Hindlimb muscle (tissue), 1 donor: ENCODE results near the gene SESN1. TPM values are rescaled to one million over a fixed set of nuclear protein-coding genes. Genes with fewer than 3 reads are reported as not detected.

Experiments used
- DNase-seq: peaks from one replicate; pipeline ENCODE4 v3.0.0-alpha.2; 2013
- polyA plus RNA-seq: library from polyadenylated mRNA; unstranded; fragments of 120-200 nt; gene quantifications from one replicate; pipeline ENCODE4 v1.2.1, GENCODE V29; 2013; ENCODE audit not compliant: insufficient read length

The SESN1 gene
- polyA plus RNA-seq, 1 donor: 56.5 TPM

DNA sequence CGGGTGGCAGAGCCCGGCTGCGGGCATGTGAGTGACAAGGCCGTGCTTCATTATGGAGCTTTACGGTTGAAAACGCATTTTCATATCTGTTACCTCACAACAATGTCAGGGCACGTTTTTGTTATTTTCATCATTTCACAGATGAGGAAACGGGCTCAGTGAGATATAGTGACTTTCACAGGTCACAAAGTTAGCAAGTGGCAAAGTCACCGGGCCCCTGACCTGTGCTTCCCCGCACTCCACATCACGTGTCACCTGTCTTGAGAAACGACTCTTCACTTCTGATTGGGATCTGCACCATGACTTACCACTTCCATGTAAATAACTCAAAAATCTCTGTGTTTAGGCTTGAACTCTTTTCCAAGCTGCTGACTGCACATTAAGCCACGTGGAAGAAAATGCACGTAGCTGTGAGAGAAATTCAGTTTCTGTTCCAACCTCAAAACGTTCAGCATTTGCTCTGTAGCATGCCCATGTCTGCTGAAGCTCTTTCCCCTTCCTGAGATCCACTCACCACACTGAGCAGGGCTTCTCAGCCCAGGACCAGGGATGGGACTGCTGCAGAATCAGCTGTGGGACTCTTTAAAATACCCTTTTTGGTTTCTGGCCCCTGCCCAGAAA lies 139.2 kb downstream of the SESN1 start:
- DNase-seq: no peak

DNA sequence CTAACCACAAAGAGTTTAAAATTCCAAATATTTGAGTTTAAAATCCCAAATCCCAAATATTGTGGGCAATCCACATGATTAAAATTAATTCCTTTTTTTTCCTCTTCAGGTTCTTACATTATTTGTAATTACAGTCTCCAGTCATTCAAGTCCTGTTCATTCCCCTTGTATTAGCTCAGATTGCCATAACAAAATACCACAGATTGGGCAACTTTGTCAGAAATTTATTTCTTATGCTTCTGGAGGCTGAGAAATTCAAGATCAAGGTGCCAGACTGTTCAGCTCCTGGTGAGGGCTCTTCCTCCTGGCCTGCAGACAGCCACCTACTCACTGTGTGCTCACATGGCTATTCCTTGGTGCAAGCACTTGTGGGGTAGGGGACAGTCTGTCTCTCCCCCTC lies 141.0 kb downstream of the SESN1 start:
- DNase-seq: no peak

DNA sequence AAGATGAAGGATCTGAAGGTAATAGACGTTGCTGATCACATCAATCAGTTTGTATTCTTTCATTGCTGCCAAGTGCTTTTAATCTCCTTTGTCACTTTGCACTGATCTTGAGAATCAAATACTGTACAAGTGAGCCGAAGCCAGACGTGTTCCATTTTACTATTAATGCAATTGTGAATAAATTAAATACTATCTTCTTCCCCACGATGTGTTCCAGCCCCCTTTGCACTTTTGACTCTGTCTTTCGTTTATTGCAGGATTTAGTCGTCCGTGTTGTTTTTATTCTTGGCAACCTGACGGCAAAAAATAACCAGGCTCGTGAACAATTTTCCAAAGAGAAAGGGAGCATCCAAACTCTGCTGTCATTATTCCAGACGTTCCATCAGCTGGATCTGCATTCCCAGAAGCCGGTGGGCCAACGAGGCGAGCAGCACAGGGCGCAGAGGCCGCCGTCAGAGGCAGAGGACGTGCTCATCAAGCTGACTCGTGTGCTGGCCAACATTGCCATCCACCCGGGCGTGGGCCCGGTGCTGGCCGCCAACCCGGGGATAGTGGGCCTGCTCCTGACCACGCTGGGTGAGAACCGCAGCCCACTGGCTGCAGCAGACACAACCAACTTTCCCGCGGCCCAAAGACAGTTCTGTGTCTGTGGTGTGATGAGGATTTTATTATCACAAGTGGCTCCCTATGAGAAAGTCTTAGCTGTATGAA lies 141.7 kb downstream of the SESN1 start:
- peak; percentile 79 for DNase-seq

GRCh38 chr6:108951351-108951953 lies 143.2 kb downstream of the SESN1 start:
- DNase-seq: no peak

DNA sequence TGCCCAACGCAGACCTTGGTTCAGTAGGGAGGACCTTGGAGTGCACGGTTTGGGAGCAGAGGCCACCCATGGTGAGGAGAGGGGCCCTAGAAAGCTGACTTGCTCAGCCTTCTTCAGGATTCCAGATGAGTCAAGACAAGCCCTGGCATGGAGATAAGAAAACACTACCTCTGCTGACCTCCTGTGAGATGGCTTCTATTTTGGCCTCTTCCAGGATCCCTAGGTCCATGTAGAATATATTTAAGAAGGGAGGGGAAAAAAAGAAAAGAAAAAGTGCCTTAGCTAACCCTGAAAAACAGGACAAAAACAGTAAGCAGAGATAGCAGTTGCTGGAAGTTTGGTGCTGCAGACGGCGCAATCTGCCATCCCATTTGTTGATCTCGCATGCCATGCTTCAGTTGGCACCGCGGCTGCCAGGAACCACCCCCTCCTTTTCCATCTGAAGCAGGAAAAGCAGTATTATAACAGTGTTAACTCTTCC lies 146.4 kb downstream of the SESN1 start:
- DNase-seq: no peak

DNA sequence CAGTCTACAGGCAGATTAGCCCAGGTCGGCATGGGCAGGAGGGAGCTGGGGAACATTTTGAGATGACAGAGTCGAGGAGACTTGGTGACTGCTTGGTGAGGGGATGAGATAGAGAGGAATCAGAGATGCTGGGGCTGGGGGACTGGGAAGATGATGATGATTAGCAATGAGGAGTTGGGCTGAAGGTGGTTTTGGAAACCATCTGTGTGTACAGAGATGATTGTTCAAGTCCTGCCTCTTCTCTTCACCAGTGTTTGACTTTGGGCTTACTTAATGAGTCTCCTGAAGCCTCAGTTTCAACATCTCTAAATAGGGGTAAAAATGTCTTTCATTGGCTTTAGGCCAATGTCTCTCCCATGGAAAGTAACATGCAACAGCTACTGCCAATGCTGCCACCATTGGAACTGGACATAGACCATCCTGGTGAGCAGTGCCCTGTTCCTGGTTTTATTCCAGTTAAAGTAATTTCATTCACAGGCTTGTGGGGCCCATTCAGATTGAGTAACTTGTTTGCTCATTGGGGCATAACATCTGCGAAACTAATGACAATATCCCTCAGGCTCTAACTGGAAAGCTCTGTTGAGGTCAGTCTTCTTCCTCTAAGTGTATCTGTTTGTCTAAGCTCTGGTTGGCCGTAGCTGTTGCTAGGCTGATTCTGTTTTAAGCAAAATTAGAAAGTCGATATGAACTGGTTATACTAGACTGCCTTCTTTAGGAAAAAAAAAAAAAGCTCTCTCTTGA lies 147.4 kb downstream of the SESN1 start:
- peak; percentile 69 for DNase-seq

DNA sequence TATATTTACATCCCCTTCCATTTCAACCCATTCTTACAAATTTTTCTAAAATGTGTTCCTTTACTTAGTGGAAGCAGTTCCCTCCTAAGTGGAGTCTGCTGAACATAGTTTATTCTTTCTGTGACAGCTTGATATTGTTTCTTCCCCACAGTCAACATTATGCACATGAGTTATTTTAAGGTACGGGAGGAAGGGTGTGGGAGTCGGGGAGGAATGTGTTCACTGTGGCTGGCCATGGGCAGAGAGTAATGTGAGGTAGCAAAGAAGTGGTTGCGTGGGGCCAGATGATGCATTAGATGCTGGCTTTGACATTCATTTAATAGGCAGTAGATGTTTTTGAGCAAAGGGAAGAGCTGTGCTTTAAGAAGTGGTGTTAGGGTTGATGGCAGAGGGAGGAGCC lies 148.0 kb downstream of the SESN1 start:
- DNase-seq: no peak

GRCh38 chr6:108945681-108946159 lies 148.9 kb downstream of the SESN1 start:
- peak; percentile 67 for DNase-seq

DNA sequence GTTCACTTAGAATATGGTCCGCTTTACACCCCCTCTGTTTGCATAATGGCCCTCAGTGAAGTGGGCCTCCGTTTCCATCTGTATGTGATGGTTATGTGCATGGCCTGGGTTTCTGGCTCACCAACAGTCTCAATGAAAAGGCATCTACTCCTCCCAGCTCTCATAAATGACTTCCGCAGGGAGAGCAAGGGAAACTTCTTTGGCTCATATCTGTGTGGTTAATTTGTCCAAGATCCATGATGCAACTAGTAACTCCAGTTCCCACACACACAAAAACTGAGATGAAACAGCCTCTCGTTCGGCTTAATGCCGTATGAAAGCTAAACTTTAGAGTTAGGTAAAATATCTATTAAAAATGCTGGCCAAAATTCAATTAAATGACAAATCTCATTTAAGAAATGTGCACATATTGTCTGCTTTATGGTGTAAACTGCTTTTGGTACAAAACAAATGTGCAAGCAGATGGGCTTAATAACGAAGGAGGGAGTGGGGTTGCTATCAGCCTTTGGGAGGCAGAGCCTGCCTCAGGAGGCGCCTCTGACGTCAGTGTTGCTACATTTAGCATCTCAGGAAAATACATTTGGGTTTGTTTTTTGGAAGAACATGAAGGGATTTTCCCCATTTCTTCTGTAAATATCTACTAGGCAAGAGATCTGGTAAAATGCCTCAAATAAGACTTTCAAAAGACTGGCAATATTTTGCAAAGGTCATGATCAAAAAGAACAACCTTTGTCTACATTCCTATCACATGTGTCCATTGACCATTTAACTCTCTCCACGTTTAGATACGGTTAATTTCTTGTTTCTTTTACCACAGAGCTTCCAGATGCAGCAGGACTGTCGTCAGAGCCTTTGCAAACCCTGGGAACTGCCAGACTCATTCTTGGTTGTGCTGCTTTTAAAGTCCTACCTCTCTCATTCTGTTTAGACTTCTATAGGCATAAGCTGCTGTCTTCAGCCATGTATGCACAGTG lies 149.7 kb downstream of the SESN1 start:
- peak; percentile 82 for DNase-seq

DNA sequence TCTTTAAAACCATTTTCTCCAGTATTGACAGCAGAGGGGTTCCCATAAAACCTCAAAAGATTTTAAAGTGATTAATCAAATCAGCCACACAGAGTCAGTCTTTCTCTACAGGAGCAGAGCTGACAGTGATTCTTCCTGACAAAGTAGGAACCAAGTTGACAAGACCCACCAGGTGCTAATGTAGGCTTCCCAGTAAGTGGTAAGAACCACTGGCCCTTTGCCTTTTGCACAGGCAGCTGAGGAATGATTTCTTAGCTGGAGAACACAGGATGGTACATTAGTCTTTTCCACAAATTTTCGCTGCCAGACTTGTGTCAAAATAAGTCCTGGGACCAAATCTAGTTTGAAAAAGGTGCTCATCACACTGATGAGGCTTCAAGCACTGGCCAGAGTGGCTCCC lies 150.6 kb downstream of the SESN1 start:
- no peak for DNase-seq

- no peak for DNase-seq
Observed at GRCh38 chr6:108942556-108943492, 151.8 kb downstream of the SESN1 start.

- no peak for DNase-seq
Observed at GRCh38 chr6:108941859-108942258, 152.8 kb downstream of the SESN1 start.

- DNase-seq: no peak
Observed at GRCh38 chr6:108941281-108941680, 153.4 kb downstream of the SESN1 start.

DNA sequence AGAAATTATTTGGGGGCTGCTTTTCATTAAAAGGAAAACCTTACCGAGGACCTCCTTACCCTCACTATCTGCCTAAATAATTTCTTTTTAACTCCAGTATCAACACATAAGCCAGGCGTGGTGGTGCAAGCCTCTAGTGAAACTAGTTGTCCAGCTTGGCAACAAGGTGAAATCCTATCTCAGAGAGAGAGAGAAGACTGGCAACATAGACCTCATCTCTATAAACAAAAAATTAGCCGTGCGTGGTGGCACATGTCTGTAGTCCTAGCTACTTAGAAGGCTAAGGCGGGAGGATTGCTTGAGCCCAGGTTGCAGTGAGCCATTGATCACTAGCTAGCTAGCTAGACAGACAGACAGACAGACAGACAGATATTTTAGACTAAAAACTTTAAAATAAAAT lies 153.9 kb downstream of the SESN1 start:
- DNase-seq: no peak

GRCh38 chr6:108937170-108937569 lies 157.5 kb downstream of the SESN1 start:
- DNase-seq: no peak

Other genes starting within 250 kb of the SESN1 start
- gene ARMC2, start 246.4 kb downstream of the SESN1 start, polyA plus RNA-seq: 5.8 TPM
- 18.5 TPM for gene CEP57L1, start 661 bp upstream of the SESN1 start, polyA plus RNA-seq